K562 (cell line): ENCODE results near the gene TAS1R3. TPM values are rescaled to one million over a fixed set of nuclear protein-coding genes. Genes with fewer than 3 reads are reported as not detected.

Experiments used
- CREM ChIP-seq: IDR thresholded peaks from 2 replicates; pipeline ENCODE4 v1.6.1; 2014; ENCODE audit warnings: antibody characterized with exemption, low read depth
- MAFK ChIP-seq: IDR thresholded peaks from 2 replicates; pipeline ENCODE4 v1.6.1; 2011; ENCODE audit warnings: low read length, improper control_type of control experiment
- MTA1 ChIP-seq: fragments of 450-650 bp; IDR thresholded peaks from 2 replicates; pipeline ENCODE4 v1.6.1; 2017; ENCODE audit warnings: borderline replicate concordance
- RBM14 ChIP-seq: fragments of 200-400 bp; formaldehyde crosslinking; IDR thresholded peaks from 2 replicates; pipeline ENCODE4 v1.6.1; 2018; ENCODE audit warnings: low read depth, mild to moderate bottlenecking, low read length, moderate library complexity, borderline replicate concordance; ENCODE audit not compliant: insufficient read depth
- RBM25 ChIP-seq: fragments of 200-400 bp; formaldehyde crosslinking; IDR thresholded peaks from 2 replicates; pipeline ENCODE4 v1.6.1; 2018; ENCODE audit warnings: low read length, low read depth, moderate library complexity; ENCODE audit not compliant: severe bottlenecking
- TGIF2 ChIP-seq: sonication (generic); formaldehyde crosslinking; IDR thresholded peaks from 2 replicates; pipeline ENCODE4 v1.8.1; 2022; ENCODE audit warnings: mild to moderate bottlenecking, missing genetic modification reagents, moderate library complexity
- ZNF347 ChIP-seq: fragments of 450-650 bp; formaldehyde crosslinking; IDR thresholded peaks from 2 replicates; pipeline ENCODE4 v1.4.0; 2020; ENCODE audit warnings: low read depth, mild to moderate bottlenecking, moderate library complexity
- polyA plus RNA-seq, 8 experiments: library from polyadenylated mRNA; depleted of rRNA in 4 of 8; stranded (reverse) in 5 of 8; unstranded in 3 of 8; fragments of >200 nt; fragmentation: Nextera tagmentation in 2 of 8; fragmentation: Illumina TruSeq in 1 of 8; extraction: Ambion mirVana in 2 of 8; extraction: Trizol in 1 of 8; gene quantifications; 2 replicates each; pipeline versions ENCODE4 v1.2.1 to v1.2.3, GENCODE V29; 2011 to 2014; ENCODE audit warnings: inconsistent platforms in 1 of 8, missing spikeins in 1 of 8
- total RNA-seq, 7 experiments: library from RNA; depleted of rRNA in 6 of 7; stranded (reverse); fragments of >200 nt in 6 of 7; fragmentation: Illumina TruSeq in 2 of 7; extraction: Trizol in 2 of 7; gene quantifications; 2 replicates each; pipeline versions ENCODE4 v1.2.1 to v1.2.3, GENCODE V29; 2011 to 2021; ENCODE audit warnings: low replicate concordance in 1 of 7
- TF ChIP-seq, protein P1 (sequence below): sonication (generic); formaldehyde crosslinking; IDR thresholded peaks from 2 replicates; pipeline ENCODE4 v1.8.1; 2023; ENCODE audit warnings: mild to moderate bottlenecking, missing genetic modification reagents
- TF ChIP-seq, protein P2 (sequence below): fragments of 250-450 bp; sonication (Bioruptor Pico); IDR thresholded peaks from 2 replicates; pipeline ENCODE4 v1.4.0; 2020
- TF ChIP-seq, protein P3 (sequence below): fragments of 200-600 bp; sonication (generic); IDR thresholded peaks from one replicate; pipeline ENCODE4 v1.6.1; 2012; ENCODE audit warnings: mild to moderate bottlenecking, low read depth, low read length, inconsistent platforms
- TF ChIP-seq, protein P4 (sequence below): IDR thresholded peaks from 2 replicates; pipeline ENCODE4 v1.6.1; 2016; ENCODE audit warnings: missing genetic modification characterization, missing compliant biosample characterization

TAS1R3 gene
- total and polyA plus RNA-seq, 9 of the 15 experiments (the other 6 are each of a cell fraction or from before 2014, with no cell fraction given), result 0.07 to 0.13 TPM; not detected in 7

DNA sequence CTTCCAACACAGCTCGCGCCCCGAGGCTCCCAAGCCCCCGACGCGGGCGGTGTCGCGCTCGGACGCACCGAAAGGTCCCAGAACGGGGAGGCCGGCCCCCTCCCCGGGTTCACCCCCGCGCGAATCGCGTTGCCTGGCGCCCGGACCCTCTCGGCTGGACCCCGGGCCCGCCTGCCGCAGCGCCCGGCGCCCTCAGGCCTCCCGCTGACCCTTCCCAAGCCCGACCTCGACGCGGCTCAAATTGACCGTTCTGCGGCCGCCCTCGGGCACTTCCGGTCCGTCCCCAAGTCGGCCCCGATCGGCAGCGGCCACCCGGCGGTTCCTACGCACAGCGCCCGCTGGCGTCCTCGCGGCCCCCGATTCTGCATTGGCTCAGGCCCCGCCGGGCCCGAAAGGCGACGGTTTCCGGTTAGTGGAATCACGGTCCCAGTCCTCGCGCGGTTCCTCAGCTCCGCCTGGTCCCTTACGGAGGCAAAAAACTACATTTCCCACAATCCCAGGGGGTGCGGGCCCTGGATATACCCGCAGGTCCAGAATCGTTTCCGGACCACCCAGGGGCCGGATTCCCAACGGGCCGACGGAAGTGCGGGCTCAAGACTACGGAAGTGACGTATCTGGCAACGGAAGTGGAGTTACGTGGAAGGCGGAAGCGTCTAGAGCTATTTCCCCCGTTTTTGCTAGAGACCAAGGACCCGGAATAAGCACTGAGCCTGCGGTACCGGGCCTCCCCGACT is 44.0 kb downstream of the TAS1R3 start, which contains the start of gene AURKAIP1 (continued):
- TF ChIP-seq, protein P1, sequence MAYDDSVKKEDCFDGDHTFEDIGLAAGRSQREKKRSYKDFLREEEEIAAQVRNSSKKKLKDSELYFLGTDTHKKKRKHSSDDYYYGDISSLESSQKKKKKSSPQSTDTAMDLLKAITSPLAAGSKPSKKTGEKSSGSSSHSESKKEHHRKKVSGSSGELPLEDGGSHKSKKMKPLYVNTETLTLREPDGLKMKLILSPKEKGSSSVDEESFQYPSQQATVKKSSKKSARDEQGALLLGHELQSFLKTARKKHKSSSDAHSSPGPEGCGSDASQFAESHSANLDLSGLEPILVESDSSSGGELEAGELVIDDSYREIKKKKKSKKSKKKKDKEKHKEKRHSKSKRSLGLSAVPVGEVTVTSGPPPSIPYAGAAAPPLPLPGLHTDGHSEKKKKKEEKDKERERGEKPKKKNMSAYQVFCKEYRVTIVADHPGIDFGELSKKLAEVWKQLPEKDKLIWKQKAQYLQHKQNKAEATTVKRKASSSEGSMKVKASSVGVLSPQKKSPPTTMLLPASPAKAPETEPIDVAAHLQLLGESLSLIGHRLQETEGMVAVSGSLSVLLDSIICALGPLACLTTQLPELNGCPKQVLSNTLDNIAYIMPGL (CRISPR knock-in tag), result peak; percentile 98
- TF ChIP-seq CREM, result peak; percentile 94
- peak; percentile 92 for TF ChIP-seq RBM25
- TF ChIP-seq, protein P2, sequence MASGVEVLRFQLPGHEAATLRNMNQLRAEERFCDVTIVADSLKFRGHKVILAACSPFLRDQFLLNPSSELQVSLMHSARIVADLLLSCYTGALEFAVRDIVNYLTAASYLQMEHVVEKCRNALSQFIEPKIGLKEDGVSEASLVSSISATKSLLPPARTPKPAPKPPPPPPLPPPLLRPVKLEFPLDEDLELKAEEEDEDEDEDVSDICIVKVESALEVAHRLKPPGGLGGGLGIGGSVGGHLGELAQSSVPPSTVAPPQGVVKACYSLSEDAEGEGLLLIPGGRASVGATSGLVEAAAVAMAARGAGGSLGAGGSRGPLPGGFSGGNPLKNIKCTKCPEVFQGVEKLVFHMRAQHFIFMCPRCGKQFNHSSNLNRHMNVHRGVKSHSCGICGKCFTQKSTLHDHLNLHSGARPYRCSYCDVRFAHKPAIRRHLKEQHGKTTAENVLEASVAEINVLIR, result peak; percentile 92
- no peak for TF ChIP-seq RBM14
- TF ChIP-seq MTA1, result no peak; the same call in none of the 2 replicates
- TF ChIP-seq, protein P3, sequence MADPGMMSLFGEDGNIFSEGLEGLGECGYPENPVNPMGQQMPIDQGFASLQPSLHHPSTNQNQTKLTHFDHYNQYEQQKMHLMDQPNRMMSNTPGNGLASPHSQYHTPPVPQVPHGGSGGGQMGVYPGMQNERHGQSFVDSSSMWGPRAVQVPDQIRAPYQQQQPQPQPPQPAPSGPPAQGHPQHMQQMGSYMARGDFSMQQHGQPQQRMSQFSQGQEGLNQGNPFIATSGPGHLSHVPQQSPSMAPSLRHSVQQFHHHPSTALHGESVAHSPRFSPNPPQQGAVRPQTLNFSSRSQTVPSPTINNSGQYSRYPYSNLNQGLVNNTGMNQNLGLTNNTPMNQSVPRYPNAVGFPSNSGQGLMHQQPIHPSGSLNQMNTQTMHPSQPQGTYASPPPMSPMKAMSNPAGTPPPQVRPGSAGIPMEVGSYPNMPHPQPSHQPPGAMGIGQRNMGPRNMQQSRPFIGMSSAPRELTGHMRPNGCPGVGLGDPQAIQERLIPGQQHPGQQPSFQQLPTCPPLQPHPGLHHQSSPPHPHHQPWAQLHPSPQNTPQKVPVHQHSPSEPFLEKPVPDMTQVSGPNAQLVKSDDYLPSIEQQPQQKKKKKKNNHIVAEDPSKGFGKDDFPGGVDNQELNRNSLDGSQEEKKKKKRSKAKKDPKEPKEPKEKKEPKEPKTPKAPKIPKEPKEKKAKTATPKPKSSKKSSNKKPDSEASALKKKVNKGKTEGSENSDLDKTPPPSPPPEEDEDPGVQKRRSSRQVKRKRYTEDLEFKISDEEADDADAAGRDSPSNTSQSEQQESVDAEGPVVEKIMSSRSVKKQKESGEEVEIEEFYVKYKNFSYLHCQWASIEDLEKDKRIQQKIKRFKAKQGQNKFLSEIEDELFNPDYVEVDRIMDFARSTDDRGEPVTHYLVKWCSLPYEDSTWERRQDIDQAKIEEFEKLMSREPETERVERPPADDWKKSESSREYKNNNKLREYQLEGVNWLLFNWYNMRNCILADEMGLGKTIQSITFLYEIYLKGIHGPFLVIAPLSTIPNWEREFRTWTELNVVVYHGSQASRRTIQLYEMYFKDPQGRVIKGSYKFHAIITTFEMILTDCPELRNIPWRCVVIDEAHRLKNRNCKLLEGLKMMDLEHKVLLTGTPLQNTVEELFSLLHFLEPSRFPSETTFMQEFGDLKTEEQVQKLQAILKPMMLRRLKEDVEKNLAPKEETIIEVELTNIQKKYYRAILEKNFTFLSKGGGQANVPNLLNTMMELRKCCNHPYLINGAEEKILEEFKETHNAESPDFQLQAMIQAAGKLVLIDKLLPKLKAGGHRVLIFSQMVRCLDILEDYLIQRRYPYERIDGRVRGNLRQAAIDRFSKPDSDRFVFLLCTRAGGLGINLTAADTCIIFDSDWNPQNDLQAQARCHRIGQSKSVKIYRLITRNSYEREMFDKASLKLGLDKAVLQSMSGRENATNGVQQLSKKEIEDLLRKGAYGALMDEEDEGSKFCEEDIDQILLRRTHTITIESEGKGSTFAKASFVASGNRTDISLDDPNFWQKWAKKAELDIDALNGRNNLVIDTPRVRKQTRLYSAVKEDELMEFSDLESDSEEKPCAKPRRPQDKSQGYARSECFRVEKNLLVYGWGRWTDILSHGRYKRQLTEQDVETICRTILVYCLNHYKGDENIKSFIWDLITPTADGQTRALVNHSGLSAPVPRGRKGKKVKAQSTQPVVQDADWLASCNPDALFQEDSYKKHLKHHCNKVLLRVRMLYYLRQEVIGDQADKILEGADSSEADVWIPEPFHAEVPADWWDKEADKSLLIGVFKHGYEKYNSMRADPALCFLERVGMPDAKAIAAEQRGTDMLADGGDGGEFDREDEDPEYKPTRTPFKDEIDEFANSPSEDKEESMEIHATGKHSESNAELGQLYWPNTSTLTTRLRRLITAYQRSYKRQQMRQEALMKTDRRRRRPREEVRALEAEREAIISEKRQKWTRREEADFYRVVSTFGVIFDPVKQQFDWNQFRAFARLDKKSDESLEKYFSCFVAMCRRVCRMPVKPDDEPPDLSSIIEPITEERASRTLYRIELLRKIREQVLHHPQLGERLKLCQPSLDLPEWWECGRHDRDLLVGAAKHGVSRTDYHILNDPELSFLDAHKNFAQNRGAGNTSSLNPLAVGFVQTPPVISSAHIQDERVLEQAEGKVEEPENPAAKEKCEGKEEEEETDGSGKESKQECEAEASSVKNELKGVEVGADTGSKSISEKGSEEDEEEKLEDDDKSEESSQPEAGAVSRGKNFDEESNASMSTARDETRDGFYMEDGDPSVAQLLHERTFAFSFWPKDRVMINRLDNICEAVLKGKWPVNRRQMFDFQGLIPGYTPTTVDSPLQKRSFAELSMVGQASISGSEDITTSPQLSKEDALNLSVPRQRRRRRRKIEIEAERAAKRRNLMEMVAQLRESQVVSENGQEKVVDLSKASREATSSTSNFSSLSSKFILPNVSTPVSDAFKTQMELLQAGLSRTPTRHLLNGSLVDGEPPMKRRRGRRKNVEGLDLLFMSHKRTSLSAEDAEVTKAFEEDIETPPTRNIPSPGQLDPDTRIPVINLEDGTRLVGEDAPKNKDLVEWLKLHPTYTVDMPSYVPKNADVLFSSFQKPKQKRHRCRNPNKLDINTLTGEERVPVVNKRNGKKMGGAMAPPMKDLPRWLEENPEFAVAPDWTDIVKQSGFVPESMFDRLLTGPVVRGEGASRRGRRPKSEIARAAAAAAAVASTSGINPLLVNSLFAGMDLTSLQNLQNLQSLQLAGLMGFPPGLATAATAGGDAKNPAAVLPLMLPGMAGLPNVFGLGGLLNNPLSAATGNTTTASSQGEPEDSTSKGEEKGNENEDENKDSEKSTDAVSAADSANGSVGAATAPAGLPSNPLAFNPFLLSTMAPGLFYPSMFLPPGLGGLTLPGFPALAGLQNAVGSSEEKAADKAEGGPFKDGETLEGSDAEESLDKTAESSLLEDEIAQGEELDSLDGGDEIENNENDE, result peak; percentile 80
- 0 out of 2 replicates have a peak, but pooled peaks have one; percentile 20 for TF ChIP-seq MAFK
- TF ChIP-seq, protein P4, sequence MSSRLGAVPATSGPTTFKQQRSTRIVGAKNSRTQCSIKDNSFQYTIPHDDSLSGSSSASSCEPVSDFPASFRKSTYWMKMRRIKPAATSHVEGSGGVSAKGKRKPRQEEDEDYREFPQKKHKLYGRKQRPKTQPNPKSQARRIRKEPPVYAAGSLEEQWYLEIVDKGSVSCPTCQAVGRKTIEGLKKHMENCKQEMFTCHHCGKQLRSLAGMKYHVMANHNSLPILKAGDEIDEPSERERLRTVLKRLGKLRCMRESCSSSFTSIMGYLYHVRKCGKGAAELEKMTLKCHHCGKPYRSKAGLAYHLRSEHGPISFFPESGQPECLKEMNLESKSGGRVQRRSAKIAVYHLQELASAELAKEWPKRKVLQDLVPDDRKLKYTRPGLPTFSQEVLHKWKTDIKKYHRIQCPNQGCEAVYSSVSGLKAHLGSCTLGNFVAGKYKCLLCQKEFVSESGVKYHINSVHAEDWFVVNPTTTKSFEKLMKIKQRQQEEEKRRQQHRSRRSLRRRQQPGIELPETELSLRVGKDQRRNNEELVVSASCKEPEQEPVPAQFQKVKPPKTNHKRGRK (tag), result no peak
- no peak; the same call in 1 of the 2 replicates for TF ChIP-seq TGIF2 (CRISPR knock-in tag)
- TF ChIP-seq ZNF347 (CRISPR knock-in tag), result no peak
